IgD-negative memory B cell (primary cell): ENCODE results near the gene LHCGR. TPM values are rescaled to one million over a fixed set of nuclear protein-coding genes. Genes with fewer than 3 reads are reported as not detected.

Source experiments
- H3K27ac Mint-ChIP-seq, 3 donors: one replicate each; pipeline ENCODE4 v1.8.0; 2020 to 2022; ENCODE audit warnings: mild to moderate bottlenecking in 3 of 3, mixed read lengths in 3 of 3, moderate library complexity in 1 of 3
- H3K27me3 Mint-ChIP-seq: one replicate; pipeline ENCODE4 v1.8.0; 2021; ENCODE audit warnings: mixed read lengths
- H3K36me3 Mint-ChIP-seq: one replicate; pipeline ENCODE4 v1.8.0; 2020; ENCODE audit warnings: mild to moderate bottlenecking, mixed read lengths
- H3K4me1 Mint-ChIP-seq, 3 donors: one replicate each; pipeline ENCODE4 v1.8.0; 2020 to 2022; ENCODE audit warnings: mixed read lengths in 3 of 3, mild to moderate bottlenecking in 1 of 3
- H3K4me3 Mint-ChIP-seq, 4 donors: one replicate each; pipeline ENCODE4 v1.8.0; 2020 to 2022; ENCODE audit warnings: mild to moderate bottlenecking in 4 of 4, mixed read lengths in 4 of 4, moderate library complexity in 3 of 4
- H3K9me3 Mint-ChIP-seq, 3 donors: one replicate each; pipeline ENCODE4 v1.8.0; 2020 to 2021; ENCODE audit warnings: mixed read lengths in 3 of 3, mild to moderate bottlenecking in 1 of 3
- polyA plus RNA-seq: library from polyadenylated mRNA; unstranded; fragments of 300-500 nt; fragmentation: Illumina TruSeq; gene quantifications from one replicate; pipeline ENCODE4 v1.2.3, GENCODE V29; 2021

Gene LHCGR
- polyA plus RNA-seq, result not detected

DNA sequence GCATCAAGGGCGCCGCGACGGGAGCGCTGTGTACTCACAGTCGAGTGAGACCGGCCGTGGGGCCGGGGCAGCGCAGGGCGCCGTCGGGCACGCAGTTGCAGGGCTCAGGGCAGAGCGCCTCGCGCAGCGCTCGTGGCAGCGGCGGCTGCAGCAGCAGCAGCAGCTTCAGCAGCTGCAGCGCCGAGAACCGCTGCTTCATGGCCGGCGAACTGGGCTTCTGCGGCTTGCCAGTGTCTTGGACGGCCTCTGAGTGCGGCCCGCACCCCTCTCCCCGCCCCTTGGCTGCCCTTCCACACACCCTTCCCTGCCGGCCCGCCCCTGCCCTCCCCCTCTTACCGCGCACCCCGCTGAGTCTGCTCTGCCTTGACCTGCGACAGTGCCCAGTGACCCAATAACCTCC lies at the start of gene LHCGR:
Gene LHCGR (minus strand): TSS at position 252 of the 400 bp plus-strand sequence. CDS start 53 bp downstream, at position 199.
- H3K27me3 Mint-ChIP-seq, result peaks cover 19% of the 10 kb centered on the region
- H3K9me3 Mint-ChIP-seq, result peaks cover 0 to 3% (median 0%) of the 10 kb centered on the region in 3 donors
- no peak within 1 kb of the TSS for H3K4me3 Mint-ChIP-seq
- H3K4me1 Mint-ChIP-seq, result peaks cover 0 to 5% (median 3%) of the 10 kb centered on the region in 3 donors
- H3K36me3 Mint-ChIP-seq, result peaks cover 2% of the 10 kb centered on the region
- no peak within 1 kb of the TSS for H3K27ac Mint-ChIP-seq

DNA sequence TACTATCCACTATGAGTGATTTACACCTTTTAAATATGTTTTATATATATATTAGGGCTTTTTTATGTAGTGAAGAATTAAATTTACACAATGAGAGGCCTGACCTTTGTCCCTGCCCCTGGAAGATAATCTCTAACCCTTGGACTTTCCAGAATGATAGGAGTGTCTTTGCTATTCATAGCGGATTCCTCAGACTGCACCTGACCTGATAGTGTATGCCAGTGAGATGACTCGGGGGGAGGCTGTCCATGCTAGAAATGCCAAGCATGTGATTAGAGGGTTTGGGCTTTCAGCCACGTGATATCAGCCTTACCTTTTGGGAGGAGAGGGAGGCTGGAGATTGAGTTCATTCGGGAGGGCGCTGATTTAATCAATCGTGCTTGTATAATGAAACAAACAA lies 44.1 kb upstream of the LHCGR start:
- Mint-ChIP-seq H3K36me3 (no peaks in the 10 kb centered on the region), H3K9me3 (peaks cover 0 to 6% (median 2%) of the 10 kb centered on the region in 3 donors), H3K27ac (no peak overlapping the region), H3K4me3 (no peak overlapping the region), H3K27me3 (peaks cover 4% of the 10 kb centered on the region), H3K4me1 (peaks cover 0 to 2% (median 0%) of the 10 kb centered on the region in 3 donors)

DNA sequence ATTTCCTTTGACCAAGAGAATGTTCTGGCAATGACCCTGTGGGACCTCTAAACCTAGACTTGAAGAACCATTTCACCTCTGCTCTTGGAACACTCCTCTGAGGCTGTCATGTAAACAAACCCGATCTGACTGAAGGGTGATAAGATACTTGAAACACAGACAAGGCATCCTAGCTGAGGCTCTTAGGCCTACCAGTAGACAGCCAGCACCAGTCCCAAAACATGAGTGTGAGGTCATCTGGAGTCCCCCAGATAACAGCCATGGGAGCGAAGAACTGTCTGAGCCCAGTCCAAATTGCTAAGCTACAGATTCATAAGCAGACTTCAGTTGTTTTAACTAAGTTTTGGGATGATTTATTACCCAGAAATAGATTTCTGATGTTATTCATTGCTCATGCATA lies 39.5 kb upstream of the LHCGR start:
- Mint-ChIP-seq H3K4me3 (no peak overlapping the region), H3K4me1 (peaks cover 0 to 2% (median 0%) of the 10 kb centered on the region in 3 donors), H3K9me3 (peaks cover 2 to 4% (median 3%) of the 10 kb centered on the region in 3 donors), H3K27ac (no peak overlapping the region), H3K36me3 (no peaks in the 10 kb centered on the region), H3K27me3 (peaks cover 6% of the 10 kb centered on the region)

DNA sequence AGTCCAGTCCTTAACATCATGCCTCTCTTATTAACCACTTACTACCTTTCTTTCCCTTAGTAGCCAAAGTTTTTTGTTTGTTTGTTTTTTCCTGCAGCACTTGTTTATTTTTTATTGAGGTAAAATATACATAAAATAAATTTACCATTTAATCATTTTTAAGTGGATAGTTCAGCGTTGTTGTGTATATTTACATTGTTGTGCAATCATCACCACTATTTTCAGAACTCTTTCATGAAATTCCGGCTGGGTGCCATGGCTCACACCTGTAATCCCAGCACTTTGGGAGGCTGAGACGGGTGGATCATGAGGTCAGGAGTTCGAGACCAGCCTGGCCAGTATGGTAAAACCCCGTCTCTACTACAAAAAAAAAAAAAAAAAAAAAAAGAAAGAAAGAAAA lies 38.1 kb upstream of the LHCGR start:
- H3K4me1 Mint-ChIP-seq, result no peaks in the 10 kb centered on the region

DNA sequence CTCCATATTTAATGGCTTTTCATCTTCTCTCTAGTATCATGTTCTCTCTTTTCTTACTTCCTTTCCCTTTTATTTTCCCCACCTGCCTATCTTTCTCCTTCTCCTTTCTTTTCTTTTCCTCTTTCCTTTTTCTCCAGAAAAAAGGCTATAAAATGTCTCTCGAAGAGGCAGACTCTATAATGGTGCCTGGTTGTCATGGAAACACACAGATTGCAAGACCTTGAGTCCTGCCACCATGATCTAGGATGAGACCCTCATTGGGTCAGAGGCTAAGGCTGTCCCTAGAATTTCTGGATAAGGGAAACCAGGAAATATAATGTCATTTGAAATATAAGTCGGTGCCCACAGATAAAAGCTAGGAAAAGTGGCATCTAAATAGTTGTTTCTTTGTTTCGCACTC lies 36.5 kb upstream of the LHCGR start:
- no peak overlapping the region for H3K27ac Mint-ChIP-seq
- H3K9me3 Mint-ChIP-seq, result peaks cover 2 to 4% (median 3%) of the 10 kb centered on the region in 3 donors
- H3K27me3 Mint-ChIP-seq, result peaks cover 3% of the 10 kb centered on the region
- no peak overlapping the region for H3K4me3 Mint-ChIP-seq
- no peaks in the 10 kb centered on the region for H3K36me3 Mint-ChIP-seq
- no peaks in the 10 kb centered on the region for H3K4me1 Mint-ChIP-seq

More for the DNA sequence above, 38.1 kb upstream of the LHCGR start:
- Mint-ChIP-seq H3K27ac (no peak overlapping the region), H3K4me3 (no peak overlapping the region), H3K36me3 (no peaks in the 10 kb centered on the region), H3K9me3 (peaks cover 2 to 4% (median 3%) of the 10 kb centered on the region in 3 donors), H3K27me3 (peaks cover 3% of the 10 kb centered on the region)

DNA sequence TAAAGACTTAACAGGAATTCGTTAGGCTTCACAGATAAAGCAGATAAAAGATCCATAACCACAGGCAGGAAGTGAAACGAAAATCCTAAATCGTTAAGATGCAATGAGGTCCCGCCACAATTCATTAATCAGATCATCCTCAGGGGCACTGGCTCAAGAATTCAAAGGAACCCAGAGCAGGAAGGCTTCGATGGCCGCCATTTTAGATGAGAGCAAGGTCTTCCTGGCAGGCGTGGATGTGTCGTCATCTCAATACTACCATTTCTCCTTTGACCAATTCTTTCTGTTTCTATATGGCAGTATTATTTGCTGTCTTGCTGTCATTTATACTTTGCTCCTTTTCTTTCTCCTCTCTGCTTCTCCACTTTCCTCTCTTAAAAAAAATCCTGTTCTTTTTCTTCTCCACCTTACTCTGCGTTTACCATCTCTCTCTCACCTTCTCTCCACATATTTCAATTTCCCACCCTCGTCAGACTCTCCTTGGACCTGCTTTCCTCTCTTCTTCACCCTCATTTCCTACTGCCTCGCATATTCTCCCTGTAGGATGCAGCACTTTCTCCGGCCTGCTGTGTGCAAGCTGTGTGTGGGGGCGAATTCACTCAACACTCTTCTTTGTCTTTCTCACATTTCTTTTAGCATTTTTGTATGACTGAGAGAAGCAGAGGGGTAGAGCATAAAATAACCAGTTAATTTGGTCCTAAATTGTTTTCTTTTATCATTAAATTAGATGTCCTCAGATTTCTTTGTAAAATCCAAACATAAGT lies 35.1 kb upstream of the LHCGR start:
- no peak overlapping the region for H3K27ac Mint-ChIP-seq
- peaks cover 3% of the 10 kb centered on the region for H3K27me3 Mint-ChIP-seq
- peaks cover 0 to 4% (median 3%) of the 10 kb centered on the region in 3 donors for H3K9me3 Mint-ChIP-seq
- no peaks in the 10 kb centered on the region for H3K4me1 Mint-ChIP-seq
- no peaks in the 10 kb centered on the region for H3K36me3 Mint-ChIP-seq
- no peak overlapping the region for H3K4me3 Mint-ChIP-seq

DNA sequence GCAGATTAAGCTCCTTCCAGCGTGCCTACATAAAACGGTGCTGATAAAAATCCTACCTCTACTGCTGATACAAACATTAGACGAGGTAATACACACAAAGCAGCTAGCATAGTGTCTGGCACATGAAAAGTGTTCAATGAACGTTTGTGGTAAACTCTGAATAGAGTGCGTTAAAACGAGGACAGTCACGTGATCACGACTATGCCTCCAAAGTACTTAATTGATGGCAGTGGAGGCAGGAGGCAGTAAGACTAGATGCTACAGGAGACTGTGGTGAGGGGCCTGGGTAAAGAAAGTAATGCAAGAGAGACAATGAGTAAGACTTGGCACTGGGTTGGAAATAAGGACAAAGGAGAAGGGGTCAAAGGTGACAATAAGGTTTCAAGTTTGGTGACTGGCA lies 32.1 kb upstream of the LHCGR start:
- no peak overlapping the region for H3K27ac Mint-ChIP-seq
- no peaks in the 10 kb centered on the region for H3K9me3 Mint-ChIP-seq
- no peaks in the 10 kb centered on the region for H3K36me3 Mint-ChIP-seq
- H3K4me3 Mint-ChIP-seq, result no peak overlapping the region
- H3K4me1 Mint-ChIP-seq, result no peaks in the 10 kb centered on the region
- H3K27me3 Mint-ChIP-seq, result no peaks in the 10 kb centered on the region

DNA sequence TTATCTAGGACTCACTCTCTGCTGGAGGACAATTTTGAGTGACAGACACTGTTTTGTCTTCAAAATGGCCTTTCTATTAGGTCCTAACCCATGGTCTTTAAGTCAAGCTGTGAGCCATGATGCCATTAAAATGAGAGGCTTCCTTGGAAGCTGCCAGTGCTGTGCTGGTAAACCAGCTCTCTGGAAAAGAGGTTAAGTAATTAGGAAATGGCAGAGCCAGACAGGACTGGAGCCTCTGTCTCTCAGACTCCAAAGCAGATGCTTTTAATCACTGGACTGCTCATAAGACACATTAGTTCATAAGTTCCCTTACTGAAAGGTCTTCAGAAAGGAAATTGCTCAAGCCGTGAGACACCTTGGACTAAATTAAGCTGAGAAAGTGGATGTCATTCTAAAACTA lies 25.8 kb upstream of the LHCGR start:
- Mint-ChIP-seq H3K36me3 (no peaks in the 10 kb centered on the region), H3K4me3 (no peak overlapping the region), H3K27ac (no peak overlapping the region), H3K9me3 (peaks cover 0 to 3% (median 1%) of the 10 kb centered on the region in 3 donors), H3K4me1 (no peaks in the 10 kb centered on the region), H3K27me3 (no peaks in the 10 kb centered on the region)

DNA sequence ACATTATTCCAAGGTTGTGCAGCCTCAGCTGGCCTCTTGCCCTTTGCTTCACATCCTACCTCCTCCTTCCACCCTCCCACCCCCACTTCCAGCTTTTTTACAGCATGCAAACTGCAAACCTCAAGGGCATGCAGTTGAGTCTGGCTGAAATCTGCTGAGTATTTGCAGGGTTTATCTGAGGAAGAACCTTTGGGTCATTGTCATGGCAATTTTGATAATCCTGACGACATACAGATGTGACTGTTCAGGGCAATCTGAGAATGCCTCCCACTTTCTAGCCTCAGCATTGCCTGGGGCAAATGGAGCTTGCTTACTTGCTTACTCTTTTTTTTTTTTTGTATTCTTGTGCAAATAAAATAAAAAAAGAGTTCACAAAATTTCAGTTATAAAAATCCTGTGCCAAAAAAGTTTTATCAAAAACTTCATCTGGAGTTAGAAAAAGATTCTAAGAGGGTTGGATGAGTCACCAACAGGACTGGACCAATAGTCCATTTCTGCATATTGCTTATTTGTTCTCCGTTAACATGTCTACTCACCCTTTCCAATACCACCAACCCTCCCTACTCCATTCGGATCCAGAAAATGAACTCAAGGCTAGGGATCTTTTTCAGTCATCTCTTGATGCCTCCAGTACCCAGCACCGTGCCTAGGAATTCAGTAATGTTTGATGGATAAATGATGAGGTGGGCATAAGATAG lies 23.6 kb upstream of the LHCGR start:
- Mint-ChIP-seq H3K27me3 (no peaks in the 10 kb centered on the region), H3K9me3 (peaks cover 0 to 3% (median 1%) of the 10 kb centered on the region in 3 donors), H3K4me1 (no peaks in the 10 kb centered on the region), H3K36me3 (no peaks in the 10 kb centered on the region), H3K27ac (no peak overlapping the region), H3K4me3 (no peak overlapping the region)

DNA sequence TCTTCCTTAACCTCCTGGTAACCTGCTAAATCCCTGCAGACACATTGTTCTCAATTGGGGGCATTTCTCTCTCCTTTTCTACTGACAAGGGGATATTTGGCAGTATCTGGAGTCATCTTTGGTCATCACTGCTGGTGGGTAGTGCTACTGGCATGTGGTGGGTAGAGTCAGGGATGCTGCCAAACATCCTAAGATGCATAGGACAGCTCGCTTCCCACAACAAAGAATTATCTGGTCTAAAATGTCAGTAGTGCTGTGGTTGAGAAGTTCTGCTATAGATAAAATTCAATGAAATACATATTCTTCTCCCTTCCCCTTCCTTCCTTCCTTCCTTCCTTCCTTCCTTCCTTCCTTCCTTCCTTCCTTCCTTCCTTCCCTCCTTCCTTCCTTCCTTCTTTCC lies 18.7 kb upstream of the LHCGR start:
- Mint-ChIP-seq H3K4me3 (peak overlapping the region in 1 of 4 donors; percentile 39), H3K9me3 (peaks cover 0 to 3% (median 1%) of the 10 kb centered on the region in 3 donors), H3K4me1 (no peaks in the 10 kb centered on the region), H3K27ac (no peak overlapping the region), H3K27me3 (peaks cover 5% of the 10 kb centered on the region), H3K36me3 (no peaks in the 10 kb centered on the region)

DNA sequence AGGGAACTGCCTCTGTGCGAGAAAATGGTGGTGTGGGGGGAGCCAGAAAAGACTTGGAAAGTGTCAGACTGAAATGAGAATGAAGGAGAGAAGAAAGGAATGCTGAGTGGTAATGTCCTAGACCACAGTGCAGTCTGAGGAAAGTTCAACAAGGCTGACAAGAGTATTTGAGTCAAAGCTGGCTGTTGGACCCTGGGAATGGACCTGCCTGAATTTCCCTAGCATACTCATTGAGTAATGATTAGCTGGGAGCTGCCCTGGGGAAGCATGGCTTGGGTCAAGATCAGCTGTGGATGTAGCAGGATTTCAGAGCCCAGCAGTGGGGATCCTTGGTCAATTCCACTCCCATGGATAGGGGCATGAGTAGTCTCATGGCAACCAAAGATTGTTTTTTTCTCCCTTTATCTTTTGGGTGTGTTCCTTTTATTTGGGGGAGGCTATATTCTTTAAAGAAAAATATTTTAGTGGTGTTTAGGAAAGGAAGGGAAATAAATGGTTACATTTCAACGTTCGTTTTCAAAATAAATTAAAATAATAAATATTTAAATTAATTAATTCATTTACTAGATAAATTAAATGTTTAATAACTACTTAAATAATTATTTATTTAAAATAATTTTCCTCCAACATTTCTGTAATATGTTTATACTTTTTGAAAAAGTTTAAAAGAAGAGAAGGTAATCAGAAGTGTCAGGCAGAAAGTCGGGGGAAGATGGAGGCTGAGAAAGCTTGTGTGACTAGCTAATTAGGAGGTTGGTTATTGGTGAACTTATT lies 15.9 kb upstream of the LHCGR start:
- peaks cover 9% of the 10 kb centered on the region for H3K27me3 Mint-ChIP-seq
- no peaks in the 10 kb centered on the region for H3K36me3 Mint-ChIP-seq
- H3K9me3 Mint-ChIP-seq, result peaks cover 0 to 3% (median 1%) of the 10 kb centered on the region in 3 donors
- H3K4me1 Mint-ChIP-seq, result no peaks in the 10 kb centered on the region
- H3K4me3 Mint-ChIP-seq, result no peak overlapping the region
- H3K27ac Mint-ChIP-seq, result no peak overlapping the region

DNA sequence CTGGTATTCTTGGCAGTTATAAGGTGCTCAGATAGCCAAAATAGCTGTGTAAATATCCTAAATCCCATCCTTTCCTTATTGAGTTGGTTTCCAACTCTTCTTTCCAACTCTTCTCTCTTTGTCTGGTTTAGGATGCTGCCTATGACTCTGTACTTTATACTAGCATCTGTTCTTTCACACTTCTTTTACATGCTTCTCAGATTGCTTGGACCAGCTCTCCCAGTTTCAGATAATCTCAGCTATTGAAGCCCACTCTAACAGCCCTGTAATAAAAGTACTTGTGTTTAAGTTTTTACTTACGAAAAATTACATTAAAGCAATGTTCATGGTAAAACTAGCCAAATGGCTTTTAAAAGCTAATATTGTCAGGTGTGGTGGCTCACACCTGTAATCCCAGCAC lies 14.7 kb upstream of the LHCGR start:
- Mint-ChIP-seq H3K27me3 (peaks cover 13% of the 10 kb centered on the region), H3K9me3 (peaks cover 0 to 3% (median 1%) of the 10 kb centered on the region in 3 donors), H3K27ac (no peak overlapping the region), H3K36me3 (no peaks in the 10 kb centered on the region), H3K4me1 (no peaks in the 10 kb centered on the region), H3K4me3 (no peak overlapping the region)

DNA sequence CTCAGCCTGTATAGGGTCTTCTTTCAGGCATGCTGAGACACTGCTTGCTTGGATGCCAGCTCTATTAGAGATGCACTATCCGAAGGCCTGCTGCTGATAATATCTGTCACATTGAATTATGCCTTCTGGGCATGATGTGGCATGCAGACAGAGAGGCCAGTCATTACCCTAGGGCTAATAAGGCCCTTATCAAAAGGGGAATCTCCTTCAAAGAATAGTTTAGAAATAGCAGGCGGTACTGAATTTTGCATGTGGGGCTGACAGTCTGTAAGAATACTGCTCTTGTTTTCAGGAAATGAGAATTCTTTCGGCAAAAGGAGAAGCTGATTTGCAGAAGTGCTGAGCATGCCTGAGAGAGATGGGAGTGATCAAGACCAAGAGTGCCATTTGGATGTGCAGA lies 13.1 kb upstream of the LHCGR start:
- Mint-ChIP-seq H3K9me3 (peaks cover 0 to 10% (median 1%) of the 10 kb centered on the region in 3 donors), H3K4me3 (no peak overlapping the region)

DNA sequence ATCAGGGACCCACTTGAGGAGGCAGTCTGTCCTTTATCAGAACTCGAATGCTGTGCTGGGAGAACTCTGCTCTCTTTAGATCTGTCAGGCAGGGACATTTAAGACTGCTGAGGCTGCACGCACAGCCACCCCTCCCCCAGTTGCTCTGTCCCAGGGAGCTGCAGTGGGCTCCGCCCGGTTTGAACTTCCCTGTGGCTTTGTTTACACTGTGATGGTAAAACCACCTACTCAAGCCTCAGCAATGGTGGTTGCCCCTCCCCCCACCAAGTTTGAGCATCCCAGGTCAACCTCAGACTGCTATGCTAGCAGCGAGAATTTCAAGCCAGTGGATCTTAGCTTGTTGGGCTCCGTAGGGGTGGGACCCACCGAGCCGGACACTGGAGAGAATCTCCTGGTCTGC lies 11.8 kb upstream of the LHCGR start:
- H3K4me3 Mint-ChIP-seq, result no peak overlapping the region
- H3K36me3 Mint-ChIP-seq, result no peaks in the 10 kb centered on the region
- no peaks in the 10 kb centered on the region for H3K4me1 Mint-ChIP-seq
- peaks cover 13% of the 10 kb centered on the region for H3K27me3 Mint-ChIP-seq
- H3K9me3 Mint-ChIP-seq, result peaks cover 0 to 16% (median 1%) of the 10 kb centered on the region in 3 donors
- H3K27ac Mint-ChIP-seq, result no peak overlapping the region

More for the DNA sequence above, 13.1 kb upstream of the LHCGR start:
- Mint-ChIP-seq H3K36me3 (no peaks in the 10 kb centered on the region), H3K27ac (no peak overlapping the region), H3K27me3 (peaks cover 13% of the 10 kb centered on the region), H3K4me1 (no peaks in the 10 kb centered on the region)

DNA sequence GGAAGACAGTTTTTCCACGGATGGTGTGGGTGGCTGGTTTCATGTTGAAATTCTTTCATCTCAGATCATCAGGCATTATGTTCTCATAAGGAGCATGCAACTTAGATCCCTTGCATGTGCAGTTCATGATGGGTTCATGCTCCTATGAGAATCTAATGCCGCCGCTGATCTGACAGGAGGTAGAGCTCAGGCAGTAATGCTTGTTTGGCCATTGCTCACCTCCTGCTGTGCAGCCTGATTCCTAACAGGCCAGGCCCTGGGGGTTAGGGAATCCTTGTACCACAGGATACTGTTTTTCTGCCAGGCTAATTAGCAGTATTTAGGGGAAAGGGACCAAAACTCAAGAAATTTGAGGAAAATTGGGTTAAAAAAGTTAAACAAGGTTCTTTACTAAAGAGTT lies 5.3 kb upstream of the LHCGR start:
- H3K27me3 Mint-ChIP-seq, result peaks cover 12% of the 10 kb centered on the region
- peaks cover 2 to 19% (median 6%) of the 10 kb centered on the region in 3 donors for H3K9me3 Mint-ChIP-seq
- H3K4me1 Mint-ChIP-seq, result peaks cover 0 to 2% (median 0%) of the 10 kb centered on the region in 3 donors
- H3K27ac Mint-ChIP-seq, result no peak overlapping the region
- peaks cover 3% of the 10 kb centered on the region for H3K36me3 Mint-ChIP-seq
- no peak overlapping the region for H3K4me3 Mint-ChIP-seq
